GM19351 (cell line): Measurements from ENCODE around the gene CCDC50.

Experiments used
- ATAC-seq: cut with Tn5 transposase; IDR thresholded peaks from one replicate; pipeline ENCODE4 v1.9.1; 2021; ENCODE audit warnings: mild to moderate bottlenecking, moderate library complexity; ENCODE audit not compliant: unreplicated experiment

CCDC50 gene

GRCh38 chr3:191316876-191317603 lies 12.2 kb upstream of the CCDC50 start:
- ATAC-seq: no peak

GRCh38 chr3:191320316-191320715 lies 8.9 kb upstream of the CCDC50 start:
- ATAC-seq: no peak

- ATAC-seq: no peak
Measured at GRCh38 chr3:191321019-191321767, 8.0 kb upstream of the CCDC50 start.

GRCh38 chr3:191324936-191325335 lies 4.3 kb upstream of the CCDC50 start:
- no peak for ATAC-seq

- ATAC-seq: no peak
Measured at GRCh38 chr3:191327526-191327925, 1.7 kb upstream of the CCDC50 start.

GRCh38 chr3:191328383-191328961 lies 722 bp upstream of the CCDC50 start:
- ATAC-seq: peak; percentile 9

- peak; percentile 20 for ATAC-seq
Measured at GRCh38 chr3:191329654-191330529, 698 bp downstream of the CCDC50 start, which contains the start of gene UTS2B. UTS2B (minus strand) TSS chr3:191330526; CDS start chr3:191282189, 48,337 bp downstream.

- no peak for ATAC-seq
Measured at GRCh38 chr3:191330530-191331048, 1.4 kb downstream of the CCDC50 start.

- no peak for ATAC-seq
Measured at GRCh38 chr3:191331388-191331787, 2.2 kb downstream of the CCDC50 start.

GRCh38 chr3:191333298-191333880 lies 4.2 kb downstream of the CCDC50 start:
- no peak for ATAC-seq

GRCh38 chr3:191334346-191334893 lies 5.2 kb downstream of the CCDC50 start:
- no peak for ATAC-seq

- peak; percentile 54 for ATAC-seq
Measured at GRCh38 chr3:191336833-191337232, 7.6 kb downstream of the CCDC50 start.

GRCh38 chr3:191338177-191338488 lies 8.9 kb downstream of the CCDC50 start:
- ATAC-seq: no peak

- ATAC-seq: no peak
Measured at GRCh38 chr3:191339316-191339917, 10.2 kb downstream of the CCDC50 start.

- no peak for ATAC-seq
Measured at GRCh38 chr3:191340351-191340750, 11.2 kb downstream of the CCDC50 start.

- ATAC-seq: no peak
Measured at GRCh38 chr3:191340966-191341365, 11.8 kb downstream of the CCDC50 start.

GRCh38 chr3:191342006-191342405 lies 12.8 kb downstream of the CCDC50 start:
- ATAC-seq: no peak

GRCh38 chr3:191342411-191342810 lies 13.2 kb downstream of the CCDC50 start:
- no peak for ATAC-seq

- no peak for ATAC-seq
Measured at GRCh38 chr3:191343115-191343514, 13.9 kb downstream of the CCDC50 start.

- ATAC-seq: no peak
Measured at GRCh38 chr3:191343913-191344312, 14.7 kb downstream of the CCDC50 start.
